GM19395 (cell line): ENCODE results near the gene RNF212.
"Not testable (repeated sequence)": the region's sequence is repeated elsewhere in the genome, so short reads cannot be mapped to it uniquely, and the experiment has no call there.

ENCODE experiments used
- ATAC-seq: cut with Tn5 transposase; IDR thresholded peaks from one replicate; pipeline ENCODE4 v1.9.1; 2021; ENCODE audit warnings: mild to moderate bottlenecking, moderate library complexity; ENCODE audit not compliant: unreplicated experiment

Gene RNF212

DNA sequence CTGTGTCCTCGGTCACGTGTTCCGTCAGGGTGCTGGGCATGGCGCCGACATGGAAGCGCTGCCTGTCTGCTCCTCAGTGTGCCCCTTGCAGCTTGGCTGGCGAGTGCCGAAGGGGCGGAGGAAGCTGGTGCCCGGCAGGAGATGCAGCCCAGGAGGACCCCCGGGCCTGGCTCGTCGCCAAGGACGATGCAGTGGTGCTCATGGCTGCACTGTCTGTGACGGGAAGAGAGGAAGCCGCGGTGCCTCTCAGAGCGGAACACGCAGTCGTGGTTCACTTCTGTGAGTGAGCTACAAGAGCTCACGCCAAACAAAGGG is 63.8 kb downstream of the RNF212 start:
- ATAC-seq, result no peak

GRCh38 chr4:1048773-1049590 is 64.4 kb downstream of the RNF212 start:
- ATAC-seq, result no peak

DNA sequence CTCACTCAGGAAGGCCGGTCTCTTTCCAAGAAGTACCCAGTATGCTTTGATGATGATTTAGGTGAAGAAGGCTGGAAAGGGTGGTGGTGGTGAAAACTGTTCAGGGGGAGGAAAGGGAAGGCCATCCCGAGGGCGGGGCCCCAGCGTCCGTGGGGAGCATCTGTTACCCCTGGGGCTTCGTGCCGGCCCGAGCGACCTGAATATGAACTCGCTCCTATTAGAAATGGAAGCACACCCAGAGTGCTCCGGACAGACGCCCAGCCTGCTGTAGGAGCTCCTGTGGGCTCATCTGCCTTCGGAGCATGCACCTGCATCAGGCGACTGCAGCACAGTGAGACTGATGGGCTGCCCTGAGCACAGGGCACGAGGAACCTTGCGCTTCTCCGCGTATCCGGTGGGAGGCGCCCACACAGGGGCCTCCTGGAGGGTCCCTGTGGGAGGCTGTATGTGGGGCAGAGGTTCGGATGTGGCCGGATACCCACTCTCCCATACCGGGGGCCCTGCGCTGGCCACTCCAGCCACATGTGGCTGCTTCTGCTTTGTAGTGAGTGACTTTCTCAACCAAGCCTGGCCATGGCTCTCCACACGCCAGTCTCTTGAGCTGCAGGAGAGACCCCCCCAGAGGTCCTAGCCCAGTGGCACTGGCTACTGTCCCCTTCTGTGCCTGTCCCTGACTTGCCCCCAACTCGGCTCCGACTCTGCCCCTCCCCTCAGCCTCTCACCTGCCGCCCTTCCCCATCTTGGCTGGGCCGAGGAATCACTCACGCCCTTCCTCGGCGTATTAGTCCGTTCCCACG is 65.2 kb downstream of the RNF212 start:
- no peak for ATAC-seq

DNA sequence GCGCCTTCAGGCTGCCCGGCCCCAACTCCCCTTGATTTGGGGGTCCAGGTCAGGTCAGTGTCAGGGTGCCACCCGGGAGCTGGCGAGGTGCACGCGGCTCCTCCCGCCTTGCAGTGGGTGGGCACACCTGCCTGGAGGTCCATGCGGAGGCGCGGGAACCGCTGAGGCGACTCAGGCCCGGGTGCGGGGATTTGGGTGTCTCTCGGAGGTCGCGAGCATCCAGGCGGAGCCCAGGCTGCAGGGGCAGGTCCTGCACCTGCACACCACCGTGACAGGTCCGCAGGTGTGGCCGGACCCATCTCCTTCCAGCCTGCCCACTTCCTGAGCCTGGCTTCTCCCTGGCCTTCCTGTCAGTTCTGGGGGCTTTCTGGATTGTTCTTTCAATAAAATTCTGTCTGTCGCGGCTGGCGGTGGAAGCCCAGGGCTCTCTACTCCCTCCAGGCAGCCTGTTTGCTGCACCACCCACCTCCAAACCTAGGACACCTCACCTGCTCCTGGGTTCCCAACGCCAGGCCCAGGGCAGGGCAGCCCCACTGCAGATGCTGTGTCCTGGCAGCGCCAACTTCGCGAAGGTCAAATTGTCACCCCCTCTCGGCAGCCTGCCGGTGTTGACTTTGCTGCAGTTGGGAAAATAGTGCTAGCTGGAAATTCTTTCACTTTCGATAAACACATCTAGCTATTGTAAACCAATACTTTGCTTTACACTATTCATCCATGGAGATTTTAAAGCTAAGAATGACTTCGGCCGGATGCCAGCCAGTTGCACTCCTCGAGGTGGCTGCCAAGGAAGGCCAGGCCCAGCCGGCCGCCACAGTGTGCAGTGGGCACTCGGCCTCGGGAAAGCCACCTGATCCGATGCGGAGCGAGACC is 66.0 kb downstream of the RNF212 start:
- no peak for ATAC-seq

DNA sequence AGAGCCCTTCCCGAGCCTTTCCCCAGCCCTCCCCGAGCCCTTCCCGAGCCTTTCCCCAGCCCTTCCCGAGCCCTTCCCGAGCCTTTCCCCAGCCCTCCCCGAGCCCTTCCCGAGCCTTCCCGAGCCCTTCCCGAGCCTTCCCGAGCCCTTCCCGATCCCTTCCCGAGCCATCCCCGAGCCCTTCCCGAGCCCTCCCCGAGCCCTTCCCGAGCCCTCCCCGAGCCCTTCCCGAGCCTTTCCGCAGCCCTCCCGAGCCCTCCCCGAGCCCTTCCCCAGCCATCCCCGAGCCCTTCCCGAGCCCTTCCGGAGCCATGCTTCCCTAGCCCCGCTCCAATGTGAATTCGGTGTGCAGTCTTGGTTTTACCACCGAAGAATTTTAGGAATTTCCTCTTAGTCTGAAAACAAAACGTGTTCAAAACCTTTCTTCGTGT is 66.8 kb downstream of the RNF212 start:
- ATAC-seq, result not testable (repeated sequence)

DNA sequence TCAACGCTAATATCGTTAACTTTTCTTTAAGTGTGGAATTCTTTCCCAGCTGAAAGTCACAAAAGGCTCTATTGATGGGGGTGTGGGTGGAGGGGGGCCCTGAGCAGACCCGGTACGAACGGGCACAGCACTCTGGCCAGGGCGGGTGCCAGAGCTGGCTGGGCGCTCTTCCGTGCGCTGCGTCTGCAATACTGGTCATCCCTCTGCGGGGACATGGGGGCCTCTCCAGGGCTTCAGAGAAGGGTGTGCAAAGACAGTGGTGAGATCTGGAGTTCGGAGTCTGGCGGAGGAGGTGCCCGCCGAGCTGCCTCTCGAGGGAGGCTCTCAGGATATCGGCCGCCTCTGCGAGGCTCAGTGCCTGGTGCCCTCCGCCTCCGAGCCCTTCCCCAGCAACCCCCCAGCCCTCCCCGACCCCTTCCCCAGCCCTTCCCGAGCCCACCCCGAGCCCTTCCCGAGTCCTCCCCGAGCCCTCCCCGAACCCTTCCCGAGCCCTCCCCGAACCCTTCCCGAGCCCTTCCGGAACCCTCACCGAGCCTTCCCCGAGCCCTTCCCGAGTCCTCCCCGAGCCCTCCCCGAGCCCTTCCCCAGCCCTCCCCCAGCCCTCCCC is 67.7 kb downstream of the RNF212 start:
- no peak for ATAC-seq

DNA sequence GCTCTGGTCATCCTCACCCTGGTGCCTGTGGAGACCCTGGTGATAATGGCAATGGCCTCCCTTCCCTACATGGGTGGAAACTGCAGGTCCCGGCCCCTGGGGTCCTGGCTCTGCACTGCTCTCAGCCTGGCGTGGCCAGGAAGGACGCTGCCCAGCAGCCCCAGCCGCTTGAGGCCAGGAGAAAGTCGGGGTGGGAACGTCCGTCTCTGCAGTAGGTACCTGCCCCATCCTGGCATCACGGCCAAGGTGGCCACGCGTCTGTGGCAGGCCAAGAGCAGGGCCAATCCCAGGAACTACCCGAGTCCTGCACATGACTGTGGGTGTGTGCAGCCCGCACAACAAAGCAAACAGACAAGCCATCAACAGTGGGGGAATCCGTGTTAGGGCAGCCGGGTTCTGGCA is 68.2 kb downstream of the RNF212 start:
- no peak for ATAC-seq

DNA sequence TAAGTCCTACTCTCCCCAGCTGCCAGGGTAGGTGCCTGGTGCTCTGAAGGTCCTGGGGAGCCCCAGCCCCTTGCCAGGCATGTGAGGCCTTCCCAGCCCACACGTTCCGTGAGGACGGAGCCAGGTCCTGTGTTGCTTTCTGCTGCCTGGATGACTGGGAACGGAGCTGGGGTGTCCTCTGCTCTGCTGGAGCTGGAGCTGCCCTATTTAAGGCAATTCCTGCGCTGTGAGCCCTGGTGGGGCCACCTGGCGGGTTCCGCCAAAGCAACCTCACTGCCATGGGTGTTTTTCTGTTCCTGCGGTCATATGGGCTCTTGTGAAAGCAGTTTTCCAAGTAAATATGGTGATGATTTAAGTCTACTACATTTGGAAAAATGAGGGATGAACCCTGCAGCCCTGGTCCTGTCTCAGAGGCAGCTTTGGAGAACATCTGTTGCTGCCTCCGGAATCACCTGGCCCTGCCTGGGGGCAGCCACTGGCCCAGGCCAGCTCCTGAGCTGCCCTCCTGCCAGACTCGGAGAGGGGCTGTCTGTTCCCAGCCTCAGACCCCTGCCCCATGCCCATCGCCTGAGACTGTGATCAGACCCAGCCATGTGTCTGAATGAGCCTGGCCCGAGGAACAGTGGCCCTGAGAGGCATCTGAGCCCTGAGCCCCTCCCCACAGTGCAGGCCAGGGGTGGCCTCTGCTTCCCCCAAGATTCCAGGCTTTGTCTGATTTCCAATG is 68.7 kb downstream of the RNF212 start:
- no peak for ATAC-seq

- no peak for ATAC-seq
Observed at GRCh38 chr4:1043651-1044468, 69.5 kb downstream of the RNF212 start.

- no peak for ATAC-seq
Observed at GRCh38 chr4:1043162-1043561, 70.2 kb downstream of the RNF212 start.

GRCh38 chr4:1042352-1043055 is 70.9 kb downstream of the RNF212 start:
- ATAC-seq, result no peak

DNA sequence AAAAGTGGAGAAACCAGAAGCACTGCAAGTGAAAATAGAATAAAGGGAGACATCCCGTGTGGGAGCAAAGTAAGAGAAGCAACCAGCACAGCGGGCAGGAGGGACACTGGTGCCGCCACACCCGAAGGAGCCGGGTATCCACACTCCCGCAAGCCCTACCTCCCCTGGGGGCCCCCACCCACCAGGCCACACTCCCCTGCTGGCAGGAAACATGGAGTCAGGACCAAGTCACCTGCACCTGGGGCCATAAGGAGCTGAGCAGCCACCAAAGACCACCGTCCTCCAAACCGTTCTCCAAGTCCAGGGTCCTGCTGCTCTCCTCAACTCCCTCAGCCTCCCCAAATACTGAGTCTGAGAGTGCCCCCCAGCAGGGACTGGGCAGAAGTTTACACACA is 71.4 kb downstream of the RNF212 start:
- no peak for ATAC-seq

DNA sequence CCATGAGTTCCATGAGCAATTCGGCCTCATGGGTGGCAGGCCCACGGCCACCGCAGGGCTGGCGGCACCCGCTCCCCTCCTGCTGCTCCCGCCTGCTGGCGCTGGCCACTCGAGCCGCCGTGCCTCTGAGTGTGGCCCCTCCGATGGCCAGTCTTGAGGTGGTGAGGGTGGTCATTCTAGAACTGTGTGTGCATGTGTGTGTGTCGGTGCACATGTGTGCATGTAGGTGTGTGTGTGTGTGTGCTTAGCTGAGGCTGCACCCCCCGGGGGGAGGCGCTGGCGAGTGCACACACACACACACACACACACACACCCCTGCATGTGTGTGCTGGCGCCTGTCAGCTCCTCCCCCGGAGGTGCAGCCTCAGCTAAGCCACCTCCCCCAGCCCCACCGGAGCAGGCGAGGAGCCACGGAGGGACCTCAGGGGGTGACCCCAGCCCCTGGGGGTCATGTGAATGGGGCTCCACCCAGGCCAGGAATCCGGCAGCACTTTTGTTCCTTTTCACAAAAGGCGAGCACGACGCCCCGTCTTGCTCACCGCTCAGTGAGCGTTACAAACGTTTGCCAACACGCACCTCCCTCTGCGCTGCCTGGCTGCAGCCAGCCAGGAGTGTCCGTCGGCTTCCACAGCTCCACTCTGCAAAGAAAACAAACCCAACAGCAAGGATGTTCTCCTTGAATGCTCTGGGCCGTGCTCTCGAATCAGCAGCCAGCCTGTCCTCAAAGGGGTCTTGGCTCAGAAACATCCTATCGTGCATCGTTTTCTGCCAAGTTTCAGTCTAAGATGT is 72.0 kb downstream of the RNF212 start:
- no peak for ATAC-seq

DNA sequence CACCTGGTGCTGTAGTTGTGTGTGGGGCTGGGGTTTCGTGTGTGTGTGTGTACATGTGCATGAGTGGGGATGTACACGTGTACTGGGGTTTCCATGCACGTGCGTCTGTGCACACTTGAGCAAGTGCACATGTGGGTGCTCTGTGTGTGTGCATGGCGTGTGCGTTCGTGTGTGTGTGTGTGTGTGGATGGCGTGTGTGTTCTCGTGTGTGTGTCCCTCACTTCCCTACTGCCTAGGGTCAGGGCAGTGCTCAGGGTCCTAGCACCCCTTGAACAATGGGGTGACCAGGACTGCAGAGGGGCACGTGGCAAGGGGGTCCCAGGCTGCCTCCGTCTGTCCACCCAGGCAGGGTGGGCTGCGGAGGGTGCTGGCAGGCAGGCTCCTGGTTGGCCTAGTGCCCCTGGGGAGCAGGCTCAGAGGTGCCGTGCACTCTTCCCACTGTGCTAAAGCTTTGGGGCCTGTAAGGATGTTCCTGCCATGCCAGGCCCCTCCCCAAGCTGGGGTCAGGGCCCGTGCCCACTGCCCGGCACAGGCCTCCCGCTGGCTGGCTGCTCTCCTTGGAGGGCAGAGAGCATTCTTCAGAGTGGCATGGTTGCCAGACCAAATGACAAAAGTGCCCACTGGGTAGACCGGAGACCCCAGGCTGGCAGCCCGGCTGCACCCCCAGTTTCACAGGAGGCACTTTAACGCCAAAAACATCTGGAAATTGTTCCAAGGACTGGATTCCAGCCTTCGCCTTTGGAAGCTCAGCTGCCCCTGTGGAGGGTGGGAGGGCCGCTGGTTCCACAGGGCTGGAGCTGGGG is 72.8 kb downstream of the RNF212 start:
- ATAC-seq, result no peak

DNA sequence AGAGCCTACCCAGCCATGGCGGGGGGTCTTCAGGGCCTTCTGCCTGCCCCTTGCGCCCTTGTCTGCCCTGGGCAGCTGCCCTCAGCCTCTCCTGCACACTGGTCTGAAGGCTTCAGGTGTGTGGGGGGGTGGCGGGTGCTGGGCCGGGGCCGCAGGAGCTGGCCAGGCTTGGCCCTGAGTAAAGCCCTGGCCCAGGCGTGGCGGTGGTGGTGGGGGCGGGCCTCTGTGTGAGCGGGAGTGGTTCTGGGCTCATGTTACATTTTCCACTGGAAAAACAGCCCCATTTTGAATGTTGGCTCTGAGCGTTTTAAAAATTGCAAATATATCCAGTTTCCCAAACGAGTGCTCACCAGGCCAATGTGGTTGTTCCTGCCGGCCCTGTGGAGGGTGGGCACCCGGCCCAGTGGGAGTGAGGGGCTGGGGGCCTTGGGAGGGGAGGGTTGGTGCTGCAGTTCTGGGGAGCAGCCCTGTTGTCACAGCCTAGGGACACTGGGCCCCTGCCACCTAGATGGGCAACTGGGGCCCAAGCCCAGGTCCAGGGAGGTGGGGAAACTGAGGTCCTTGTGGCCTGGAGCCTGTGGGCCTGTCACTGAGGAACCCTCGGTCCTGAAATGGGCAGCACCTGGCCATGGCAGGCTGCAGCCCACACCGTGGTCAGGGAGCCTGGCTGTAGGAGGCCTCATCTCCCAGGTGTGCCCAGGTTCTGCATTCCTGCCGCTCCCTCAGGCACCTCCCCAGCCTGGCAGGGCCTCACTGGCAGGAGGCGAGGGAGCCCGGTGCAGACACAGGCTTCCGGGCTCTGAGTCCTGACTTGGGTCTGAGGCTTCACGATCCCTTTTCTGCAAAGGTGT is 73.6 kb downstream of the RNF212 start:
- ATAC-seq, result no peak

- no peak for ATAC-seq
Observed at GRCh38 chr4:1038948-1039492, 74.3 kb downstream of the RNF212 start.
